ENCODE data around the gene PER1.

The PER1 gene

GRCh38 chr17:8140065-8141029 lies 11.9 kb downstream of the PER1 start:
- no peak for FAIRE-seq

GRCh38 chr17:8138672-8139371 lies 13.4 kb downstream of the PER1 start:
- peak; percentile 80 for FAIRE-seq

- FAIRE-seq, result no peak
Observed at GRCh38 chr17:8138374-8138671, 13.9 kb downstream of the PER1 start.

GRCh38 chr17:8137645-8138373 lies 14.4 kb downstream of the PER1 start:
- FAIRE-seq, result no peak

GRCh38 chr17:8133941-8134340 lies 18.3 kb downstream of the PER1 start:
- FAIRE-seq, result no peak

GRCh38 chr17:8133399-8133798 lies 18.8 kb downstream of the PER1 start:
- no peak for FAIRE-seq

GRCh38 chr17:8131844-8132441 lies 20.3 kb downstream of the PER1 start:
- no peak for FAIRE-seq

GRCh38 chr17:8128125-8128784 lies 23.9 kb downstream of the PER1 start:
- no peak for FAIRE-seq

- no peak for FAIRE-seq
Observed at GRCh38 chr17:8126491-8127066, 25.6 kb downstream of the PER1 start.

GRCh38 chr17:8125947-8126490 lies 26.2 kb downstream of the PER1 start:
- FAIRE-seq, result no peak

- FAIRE-seq, result no peak
Observed at GRCh38 chr17:8125154-8125946, 26.9 kb downstream of the PER1 start.

- no peak for FAIRE-seq
Observed at GRCh38 chr17:8124350-8125153, 27.7 kb downstream of the PER1 start.

GRCh38 chr17:8123695-8124349 lies 28.4 kb downstream of the PER1 start, which contains the start of gene HES7:
HES7 (minus strand) TSS chr17:8124106; CDS start chr17:8124084, 22 bp downstream.
- no peak for FAIRE-seq

GRCh38 chr17:8122924-8123694 lies 29.1 kb downstream of the PER1 start:
- FAIRE-seq, result no peak

GRCh38 chr17:8122422-8122923 lies 29.7 kb downstream of the PER1 start:
- FAIRE-seq, result no peak

- FAIRE-seq, result no peak
Observed at GRCh38 chr17:8121681-8122421, 30.4 kb downstream of the PER1 start.

GRCh38 chr17:8121407-8121680 lies 30.9 kb downstream of the PER1 start:
- no peak for FAIRE-seq
